ENCODE data around the gene ALG1. TPM values are rescaled to one million over a fixed set of nuclear protein-coding genes. Genes with fewer than 3 reads are reported as not detected.

Gene ALG1
- total and polyA plus RNA-seq, 2 of the 13 experiments (the other 11 are each of a cell fraction or from before 2014, with no cell fraction given): 43.3 to 75.6 TPM

DNA sequence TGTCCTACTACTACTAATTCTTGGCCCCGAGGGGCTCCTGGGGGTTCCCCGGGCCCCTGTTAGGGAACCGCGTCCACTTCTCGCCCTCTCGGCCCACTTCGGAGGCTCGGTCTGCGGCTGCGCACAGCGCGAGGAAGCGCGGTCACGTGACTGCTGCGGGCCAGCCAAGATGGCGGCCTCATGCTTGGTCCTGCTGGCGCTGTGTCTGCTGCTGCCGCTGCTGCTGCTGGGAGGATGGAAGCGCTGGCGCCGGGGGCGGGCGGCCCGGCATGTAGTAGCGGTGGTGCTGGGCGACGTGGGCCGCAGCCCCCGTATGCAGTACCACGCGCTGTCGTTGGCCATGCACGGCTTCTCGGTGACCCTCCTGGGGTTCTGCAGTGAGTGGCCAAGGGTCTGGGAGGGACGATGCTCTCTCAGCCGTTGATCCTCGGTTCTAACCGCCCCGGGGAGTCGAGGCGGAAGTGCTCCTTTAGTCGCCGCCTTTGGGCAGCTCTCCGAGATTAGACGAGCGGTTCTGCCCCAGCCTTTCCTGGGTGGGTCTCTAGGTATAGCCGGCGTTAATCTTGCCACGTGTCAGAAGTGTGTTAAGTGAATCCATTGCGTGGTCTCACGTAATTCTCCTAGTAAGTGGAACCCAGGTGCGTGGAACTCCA lies at the start of gene ALG1 (continued):
- TF ChIP-seq ZNF205 (CRISPR knock-in tag; IDR thresholded peaks at IDR 0.05) (peak; percentile 93), ZNF292 (CRISPR knock-in tag; IDR thresholded peaks at IDR 0.05; ENCODE audit: borderline replicate concordance, low read depth) (peak; percentile 92), MZF1 (CRISPR knock-in tag; IDR thresholded peaks at IDR 0.05; ENCODE audit: borderline replicate concordance) (peak; percentile 71; the same call in 1 of the 2 replicates), TOE1 (CRISPR knock-in tag; IDR thresholded peaks at IDR 0.05) (0 out of 2 replicates have a peak, but pooled peaks have one; percentile 85), SMC3 (IDR thresholded peaks at IDR 0.05; ENCODE audit: low read length) (no peak; the same call in 1 of the 2 replicates), NCOA2 (CRISPR knock-in tag; IDR thresholded peaks at IDR 0.05) (peak; percentile 59; the same call in 1 of the 2 replicates), ZNF737 (CRISPR knock-in tag; IDR thresholded peaks at IDR 0.05; ENCODE audit: borderline replicate concordance) (peak; percentile 94), RARG (CRISPR knock-in tag; IDR thresholded peaks at IDR 0.05; ENCODE audit: low read depth) (peak; percentile 36; the same call in 1 of the 2 replicates), GATAD2A (CRISPR knock-in tag; IDR thresholded peaks at IDR 0.05) (peak; percentile 68; the same call in 1 of the 2 replicates), ZNF766 (CRISPR knock-in tag; IDR thresholded peaks at IDR 0.05; ENCODE audit: borderline replicate concordance) (peak; percentile 70; the same call in 1 of the 2 replicates), ZNF552 (CRISPR knock-in tag; IDR thresholded peaks at IDR 0.05; ENCODE audit: borderline replicate concordance) (peak; percentile 83; the same call in 1 of the 2 replicates)
- TF ChIP-seq, protein P1, sequence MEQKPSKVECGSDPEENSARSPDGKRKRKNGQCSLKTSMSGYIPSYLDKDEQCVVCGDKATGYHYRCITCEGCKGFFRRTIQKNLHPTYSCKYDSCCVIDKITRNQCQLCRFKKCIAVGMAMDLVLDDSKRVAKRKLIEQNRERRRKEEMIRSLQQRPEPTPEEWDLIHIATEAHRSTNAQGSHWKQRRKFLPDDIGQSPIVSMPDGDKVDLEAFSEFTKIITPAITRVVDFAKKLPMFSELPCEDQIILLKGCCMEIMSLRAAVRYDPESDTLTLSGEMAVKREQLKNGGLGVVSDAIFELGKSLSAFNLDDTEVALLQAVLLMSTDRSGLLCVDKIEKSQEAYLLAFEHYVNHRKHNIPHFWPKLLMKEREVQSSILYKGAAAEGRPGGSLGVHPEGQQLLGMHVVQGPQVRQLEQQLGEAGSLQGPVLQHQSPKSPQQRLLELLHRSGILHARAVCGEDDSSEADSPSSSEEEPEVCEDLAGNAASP (CRISPR knock-in tag; IDR thresholded peaks at IDR 0.05; ENCODE audit: borderline replicate concordance): peak; percentile 78
- TF ChIP-seq, protein P2, sequence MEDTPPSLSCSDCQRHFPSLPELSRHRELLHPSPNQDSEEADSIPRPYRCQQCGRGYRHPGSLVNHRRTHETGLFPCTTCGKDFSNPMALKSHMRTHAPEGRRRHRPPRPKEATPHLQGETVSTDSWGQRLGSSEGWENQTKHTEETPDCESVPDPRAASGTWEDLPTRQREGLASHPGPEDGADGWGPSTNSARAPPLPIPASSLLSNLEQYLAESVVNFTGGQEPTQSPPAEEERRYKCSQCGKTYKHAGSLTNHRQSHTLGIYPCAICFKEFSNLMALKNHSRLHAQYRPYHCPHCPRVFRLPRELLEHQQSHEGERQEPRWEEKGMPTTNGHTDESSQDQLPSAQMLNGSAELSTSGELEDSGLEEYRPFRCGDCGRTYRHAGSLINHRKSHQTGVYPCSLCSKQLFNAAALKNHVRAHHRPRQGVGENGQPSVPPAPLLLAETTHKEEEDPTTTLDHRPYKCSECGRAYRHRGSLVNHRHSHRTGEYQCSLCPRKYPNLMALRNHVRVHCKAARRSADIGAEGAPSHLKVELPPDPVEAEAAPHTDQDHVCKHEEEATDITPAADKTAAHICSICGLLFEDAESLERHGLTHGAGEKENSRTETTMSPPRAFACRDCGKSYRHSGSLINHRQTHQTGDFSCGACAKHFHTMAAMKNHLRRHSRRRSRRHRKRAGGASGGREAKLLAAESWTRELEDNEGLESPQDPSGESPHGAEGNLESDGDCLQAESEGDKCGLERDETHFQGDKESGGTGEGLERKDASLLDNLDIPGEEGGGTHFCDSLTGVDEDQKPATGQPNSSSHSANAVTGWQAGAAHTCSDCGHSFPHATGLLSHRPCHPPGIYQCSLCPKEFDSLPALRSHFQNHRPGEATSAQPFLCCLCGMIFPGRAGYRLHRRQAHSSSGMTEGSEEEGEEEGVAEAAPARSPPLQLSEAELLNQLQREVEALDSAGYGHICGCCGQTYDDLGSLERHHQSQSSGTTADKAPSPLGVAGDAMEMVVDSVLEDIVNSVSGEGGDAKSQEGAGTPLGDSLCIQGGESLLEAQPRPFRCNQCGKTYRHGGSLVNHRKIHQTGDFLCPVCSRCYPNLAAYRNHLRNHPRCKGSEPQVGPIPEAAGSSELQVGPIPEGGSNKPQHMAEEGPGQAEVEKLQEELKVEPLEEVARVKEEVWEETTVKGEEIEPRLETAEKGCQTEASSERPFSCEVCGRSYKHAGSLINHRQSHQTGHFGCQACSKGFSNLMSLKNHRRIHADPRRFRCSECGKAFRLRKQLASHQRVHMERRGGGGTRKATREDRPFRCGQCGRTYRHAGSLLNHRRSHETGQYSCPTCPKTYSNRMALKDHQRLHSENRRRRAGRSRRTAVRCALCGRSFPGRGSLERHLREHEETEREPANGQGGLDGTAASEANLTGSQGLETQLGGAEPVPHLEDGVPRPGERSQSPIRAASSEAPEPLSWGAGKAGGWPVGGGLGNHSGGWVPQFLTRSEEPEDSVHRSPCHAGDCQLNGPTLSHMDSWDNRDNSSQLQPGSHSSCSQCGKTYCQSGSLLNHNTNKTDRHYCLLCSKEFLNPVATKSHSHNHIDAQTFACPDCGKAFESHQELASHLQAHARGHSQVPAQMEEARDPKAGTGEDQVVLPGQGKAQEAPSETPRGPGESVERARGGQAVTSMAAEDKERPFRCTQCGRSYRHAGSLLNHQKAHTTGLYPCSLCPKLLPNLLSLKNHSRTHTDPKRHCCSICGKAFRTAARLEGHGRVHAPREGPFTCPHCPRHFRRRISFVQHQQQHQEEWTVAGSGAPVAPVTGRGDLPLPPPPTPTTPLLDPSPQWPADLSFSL (CRISPR knock-in tag; IDR thresholded peaks at IDR 0.05): no peak
- TF ChIP-seq, protein P3, sequence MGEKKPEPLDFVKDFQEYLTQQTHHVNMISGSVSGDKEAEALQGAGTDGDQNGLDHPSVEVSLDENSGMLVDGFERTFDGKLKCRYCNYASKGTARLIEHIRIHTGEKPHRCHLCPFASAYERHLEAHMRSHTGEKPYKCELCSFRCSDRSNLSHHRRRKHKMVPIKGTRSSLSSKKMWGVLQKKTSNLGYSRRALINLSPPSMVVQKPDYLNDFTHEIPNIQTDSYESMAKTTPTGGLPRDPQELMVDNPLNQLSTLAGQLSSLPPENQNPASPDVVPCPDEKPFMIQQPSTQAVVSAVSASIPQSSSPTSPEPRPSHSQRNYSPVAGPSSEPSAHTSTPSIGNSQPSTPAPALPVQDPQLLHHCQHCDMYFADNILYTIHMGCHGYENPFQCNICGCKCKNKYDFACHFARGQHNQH (CRISPR knock-in tag; IDR thresholded peaks at IDR 0.05): peak; percentile 96
- TF ChIP-seq, protein P4, sequence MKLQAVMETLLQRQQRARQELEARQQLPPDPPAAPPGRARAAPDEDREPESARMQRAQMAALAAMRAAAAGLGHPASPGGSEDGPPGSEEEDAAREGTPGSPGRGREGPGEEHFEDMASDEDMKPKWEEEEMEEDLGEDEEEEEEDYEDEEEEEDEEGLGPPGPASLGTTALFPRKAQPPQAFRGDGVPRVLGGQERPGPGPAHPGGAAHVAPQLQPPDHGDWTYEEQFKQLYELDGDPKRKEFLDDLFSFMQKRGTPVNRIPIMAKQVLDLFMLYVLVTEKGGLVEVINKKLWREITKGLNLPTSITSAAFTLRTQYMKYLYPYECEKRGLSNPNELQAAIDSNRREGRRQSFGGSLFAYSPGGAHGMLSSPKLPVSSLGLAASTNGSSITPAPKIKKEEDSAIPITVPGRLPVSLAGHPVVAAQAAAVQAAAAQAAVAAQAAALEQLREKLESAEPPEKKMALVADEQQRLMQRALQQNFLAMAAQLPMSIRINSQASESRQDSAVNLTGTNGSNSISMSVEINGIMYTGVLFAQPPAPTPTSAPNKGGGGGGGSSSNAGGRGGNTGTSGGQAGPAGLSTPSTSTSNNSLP (IDR thresholded peaks at IDR 0.05; ENCODE audit: low read depth, low read length): peak; percentile 26; the same call in 1 of the 2 replicates
- TF ChIP-seq, protein P5, sequence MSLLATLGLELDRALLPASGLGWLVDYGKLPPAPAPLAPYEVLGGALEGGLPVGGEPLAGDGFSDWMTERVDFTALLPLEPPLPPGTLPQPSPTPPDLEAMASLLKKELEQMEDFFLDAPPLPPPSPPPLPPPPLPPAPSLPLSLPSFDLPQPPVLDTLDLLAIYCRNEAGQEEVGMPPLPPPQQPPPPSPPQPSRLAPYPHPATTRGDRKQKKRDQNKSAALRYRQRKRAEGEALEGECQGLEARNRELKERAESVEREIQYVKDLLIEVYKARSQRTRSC (CRISPR knock-in tag; IDR thresholded peaks at IDR 0.05; ENCODE audit: low read depth): no peak
